ENCODE data around the gene IRAK1.
"Not testable (repeated sequence)": the region's sequence is repeated elsewhere in the genome, so short reads cannot be mapped to it uniquely, and the experiment has no call there.

Gene IRAK1

DNA sequence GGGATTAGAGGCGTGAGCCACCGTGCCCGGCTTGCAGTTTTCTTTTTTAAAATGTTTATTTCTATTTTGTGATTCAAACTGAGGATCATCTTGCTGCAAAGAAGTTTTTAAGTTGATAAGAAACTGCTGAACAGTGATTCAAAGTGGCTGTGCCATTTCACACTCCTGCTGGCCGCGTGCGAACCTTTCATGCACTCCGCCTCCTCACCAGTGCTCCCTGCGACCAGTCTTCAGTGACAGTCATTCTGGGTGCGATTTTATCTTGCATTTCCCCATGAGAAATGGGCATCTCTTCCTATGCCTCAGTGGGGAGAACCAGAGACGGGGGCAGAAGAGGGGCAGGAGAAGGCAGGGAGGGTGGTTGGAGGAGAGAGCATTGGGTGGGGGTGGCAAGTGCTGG lies 25.7 kb downstream of the IRAK1 start:
- no peak for DNase-seq

GRCh38 chrX:153993079-153993478 lies 26.6 kb downstream of the IRAK1 start:
- DNase-seq: peak; percentile 77

DNA sequence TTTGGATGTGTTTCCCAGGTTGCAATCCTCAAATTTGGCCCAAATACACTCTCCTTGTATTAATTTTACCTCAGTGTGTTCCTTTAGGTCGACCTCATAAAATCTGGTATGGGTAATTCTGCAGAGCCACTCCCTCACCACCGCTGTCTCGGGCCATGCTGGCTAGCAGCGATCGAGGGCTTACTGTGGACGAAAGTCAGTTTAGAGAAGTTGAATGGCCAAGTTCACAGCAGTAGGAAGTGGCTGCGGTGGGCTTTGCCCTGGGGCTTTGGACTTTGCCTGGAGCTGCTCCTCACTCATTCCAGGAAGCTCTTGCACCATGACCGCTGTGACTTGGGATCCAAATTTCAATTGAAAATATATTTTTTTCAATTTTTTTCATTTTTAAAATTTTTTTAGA lies 27.5 kb downstream of the IRAK1 start:
- no peak for DNase-seq

GRCh38 chrX:153991013-153991580 lies 28.6 kb downstream of the IRAK1 start:
- DNase-seq: no peak

DNA sequence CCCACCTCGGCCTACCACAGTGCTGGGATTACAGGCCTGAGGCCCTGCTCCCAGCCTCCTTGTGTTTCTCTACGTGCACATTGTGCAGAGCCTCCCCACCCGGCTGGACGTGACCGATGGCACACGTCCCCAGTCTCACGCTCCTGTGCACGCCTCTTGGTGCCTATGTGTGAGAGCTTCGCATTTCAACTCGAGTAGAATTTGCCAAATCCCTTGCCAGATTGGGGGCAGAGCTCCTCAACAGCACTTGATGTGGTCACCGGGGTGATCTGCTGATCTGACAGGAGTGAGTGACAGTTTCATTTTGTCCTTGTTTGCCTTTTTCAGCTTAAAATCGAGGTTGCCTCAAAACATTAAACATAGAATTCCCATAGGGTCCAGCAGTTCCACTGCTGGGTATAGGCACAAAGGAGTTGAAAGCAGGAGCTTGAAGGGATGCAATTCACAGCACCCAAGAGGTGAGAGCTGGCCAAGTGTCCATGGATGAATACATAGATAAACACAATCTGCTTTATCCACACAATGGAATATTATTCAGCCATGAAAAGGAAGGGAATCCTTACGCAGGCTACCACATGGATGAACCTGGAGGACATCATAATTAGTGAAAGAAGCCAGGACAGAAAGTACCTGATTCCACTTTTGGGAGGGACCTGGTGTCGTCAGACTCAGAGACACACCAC lies 29.6 kb downstream of the IRAK1 start:
- no peak for DNase-seq

- DNase-seq: no peak
Measured at GRCh38 chrX:153988493-153988892, 31.2 kb downstream of the IRAK1 start.

DNA sequence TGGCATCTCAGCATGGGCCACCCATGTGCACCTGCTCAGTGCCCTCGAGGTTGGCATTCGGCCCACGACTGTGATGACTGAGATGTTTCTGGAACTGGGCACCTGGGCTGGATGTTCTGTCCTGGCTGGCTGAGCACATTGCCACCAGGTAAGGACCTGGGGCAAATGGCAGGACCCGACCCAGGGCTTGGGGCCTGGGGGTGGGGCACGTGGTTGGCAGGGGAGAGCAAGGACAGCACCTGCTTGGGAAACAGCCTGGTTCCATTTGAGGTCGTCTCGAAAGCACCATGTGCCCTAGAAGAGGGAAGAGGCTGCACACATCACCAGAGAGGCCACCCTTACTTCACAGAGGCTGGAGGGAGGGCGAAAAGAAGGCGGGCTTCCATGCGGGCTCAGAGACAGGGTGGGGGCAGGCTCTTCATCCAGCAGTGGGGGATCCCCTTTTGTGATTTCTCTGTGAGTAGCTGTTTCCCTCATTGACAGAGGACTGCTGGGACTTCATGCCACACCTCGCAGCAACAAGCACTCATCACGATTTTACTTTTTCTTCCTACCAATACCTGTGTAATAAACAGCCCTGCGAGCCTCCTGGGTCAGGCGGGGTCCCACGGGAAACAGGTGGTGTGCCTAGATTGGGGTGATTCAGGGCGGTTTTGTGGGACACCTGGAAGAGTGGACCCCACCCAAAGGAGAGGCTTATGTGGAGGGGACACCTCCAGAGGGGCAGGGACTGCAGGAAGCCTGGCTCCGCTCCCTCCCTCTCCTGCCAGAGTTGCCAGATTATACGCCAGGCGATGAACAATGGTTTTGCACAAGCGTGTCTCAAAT lies 35.1 kb downstream of the IRAK1 start:
- DNase-seq: no peak

- no peak for DNase-seq
Measured at GRCh38 chrX:153983321-153983801, 36.3 kb downstream of the IRAK1 start.

GRCh38 chrX:153981771-153982533 lies 37.8 kb downstream of the IRAK1 start:
- no peak for DNase-seq

DNA sequence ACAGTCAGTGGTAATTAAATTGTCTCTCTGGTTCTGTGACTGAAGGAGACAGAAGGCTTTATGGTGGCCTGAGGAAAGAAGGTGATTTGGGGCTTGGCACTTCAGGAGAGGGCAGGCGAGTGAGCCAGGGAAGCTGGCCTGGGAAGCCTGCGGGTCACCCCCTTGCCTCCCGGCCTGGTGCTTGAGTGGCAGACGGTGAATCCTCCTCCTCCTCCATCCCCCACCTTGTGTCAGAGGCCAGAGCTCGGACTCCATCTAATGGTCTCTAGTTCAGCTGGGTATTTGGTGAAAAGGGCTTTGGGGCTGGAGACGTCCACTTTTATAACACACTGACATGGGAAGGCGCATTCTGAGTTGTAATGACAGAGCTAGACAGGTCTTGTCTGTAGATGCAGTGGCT lies 38.5 kb downstream of the IRAK1 start:
- DNase-seq: no peak

DNA sequence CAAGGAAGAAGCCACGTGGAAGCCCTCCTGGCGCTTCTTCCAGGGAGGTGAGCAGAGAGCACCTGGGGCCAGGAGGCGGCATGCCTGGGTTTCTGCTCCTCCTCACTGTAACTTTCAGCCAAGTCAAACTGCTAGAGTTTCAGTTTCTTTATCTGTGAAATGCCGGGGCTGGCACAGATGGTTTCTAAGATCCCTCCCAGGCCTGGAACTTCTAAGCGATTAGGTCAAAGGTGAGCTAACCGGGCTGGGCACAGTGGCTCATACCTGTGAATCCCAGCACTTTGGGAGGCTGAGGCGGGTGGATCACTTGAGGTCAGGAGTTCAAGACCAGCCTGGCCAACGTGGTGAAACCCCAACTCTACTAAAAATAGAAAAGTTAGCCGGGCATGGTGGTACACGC lies 39.3 kb downstream of the IRAK1 start:
- not testable (repeated sequence) for DNase-seq

- DNase-seq: no peak
Measured at GRCh38 chrX:153974726-153975286, 44.9 kb downstream of the IRAK1 start.

DNA sequence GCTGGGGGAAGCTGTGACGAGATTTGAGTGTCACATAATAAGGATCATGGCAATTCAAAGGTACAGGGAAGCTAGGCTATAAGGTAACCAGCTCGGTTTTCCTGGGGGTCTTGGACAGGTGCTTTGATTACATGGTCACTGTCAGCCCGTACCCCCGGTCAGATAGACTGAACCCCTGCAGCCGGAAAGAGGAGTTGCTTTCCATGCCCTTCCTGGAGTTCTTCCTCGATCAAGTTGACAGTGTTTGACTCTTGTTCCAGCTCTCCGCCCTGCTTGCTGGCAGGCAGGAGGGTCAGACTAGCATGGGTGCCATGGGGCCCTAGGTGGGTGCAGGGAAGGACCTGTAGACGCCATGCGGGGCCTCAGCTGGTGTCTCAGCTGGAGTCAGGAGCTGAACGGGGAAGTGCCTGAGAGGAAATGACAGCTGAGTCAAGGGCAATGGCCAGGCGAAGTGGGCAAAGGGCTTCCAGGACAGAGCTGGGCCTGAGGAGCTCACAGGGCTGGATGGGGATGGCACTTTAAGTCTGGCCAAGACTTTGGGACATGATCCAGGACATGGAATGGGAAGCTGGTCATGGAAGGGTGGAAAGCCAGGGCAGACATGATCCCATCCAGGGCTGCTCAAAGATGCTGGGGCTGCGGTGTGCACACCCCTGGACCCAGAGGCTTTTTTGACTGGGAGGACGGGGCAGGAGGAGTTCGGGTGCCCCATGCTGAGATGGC lies 45.5 kb downstream of the IRAK1 start:
- DNase-seq: no peak

DNA sequence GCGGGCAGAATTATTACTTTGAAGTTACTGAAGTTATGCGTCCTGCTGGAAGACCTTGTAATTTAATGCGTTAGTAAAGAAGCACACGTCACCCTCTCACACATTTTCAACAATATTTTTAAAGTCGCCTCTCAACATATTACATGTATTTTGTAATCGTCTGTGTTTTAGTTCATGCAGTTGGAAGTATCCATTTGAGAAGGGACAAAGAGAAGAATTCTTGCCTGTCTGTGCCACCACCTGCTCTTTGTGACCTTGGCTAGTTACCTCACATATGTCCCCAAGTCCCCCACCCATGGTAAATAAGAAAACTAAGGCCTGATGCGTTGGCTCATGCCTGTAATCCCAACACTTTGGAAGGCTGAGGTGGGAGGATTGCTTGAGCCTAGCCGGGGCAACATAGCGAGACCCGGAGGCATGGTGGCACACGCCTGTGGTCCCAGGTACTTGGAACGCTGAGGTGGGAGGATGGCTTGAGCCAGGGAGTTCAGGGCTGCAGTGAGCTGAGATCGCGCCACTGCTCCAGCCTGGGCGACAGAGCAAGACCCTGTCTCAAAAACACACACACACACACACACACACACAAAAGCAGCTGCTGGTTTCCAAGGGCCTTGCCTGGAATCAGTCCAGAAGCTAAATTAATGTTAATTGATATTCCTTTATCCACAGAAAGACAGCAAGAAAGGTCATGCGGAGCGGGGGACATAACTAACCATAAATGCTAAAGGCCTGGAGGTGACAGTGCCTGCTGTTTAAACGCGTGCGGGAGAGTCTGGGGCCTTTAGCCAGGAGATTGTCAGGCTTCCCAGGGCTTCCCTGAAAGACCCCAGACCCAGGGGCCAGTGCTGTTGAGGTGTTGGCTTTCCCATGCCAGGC lies 46.3 kb downstream of the IRAK1 start:
- DNase-seq: no peak

DNA sequence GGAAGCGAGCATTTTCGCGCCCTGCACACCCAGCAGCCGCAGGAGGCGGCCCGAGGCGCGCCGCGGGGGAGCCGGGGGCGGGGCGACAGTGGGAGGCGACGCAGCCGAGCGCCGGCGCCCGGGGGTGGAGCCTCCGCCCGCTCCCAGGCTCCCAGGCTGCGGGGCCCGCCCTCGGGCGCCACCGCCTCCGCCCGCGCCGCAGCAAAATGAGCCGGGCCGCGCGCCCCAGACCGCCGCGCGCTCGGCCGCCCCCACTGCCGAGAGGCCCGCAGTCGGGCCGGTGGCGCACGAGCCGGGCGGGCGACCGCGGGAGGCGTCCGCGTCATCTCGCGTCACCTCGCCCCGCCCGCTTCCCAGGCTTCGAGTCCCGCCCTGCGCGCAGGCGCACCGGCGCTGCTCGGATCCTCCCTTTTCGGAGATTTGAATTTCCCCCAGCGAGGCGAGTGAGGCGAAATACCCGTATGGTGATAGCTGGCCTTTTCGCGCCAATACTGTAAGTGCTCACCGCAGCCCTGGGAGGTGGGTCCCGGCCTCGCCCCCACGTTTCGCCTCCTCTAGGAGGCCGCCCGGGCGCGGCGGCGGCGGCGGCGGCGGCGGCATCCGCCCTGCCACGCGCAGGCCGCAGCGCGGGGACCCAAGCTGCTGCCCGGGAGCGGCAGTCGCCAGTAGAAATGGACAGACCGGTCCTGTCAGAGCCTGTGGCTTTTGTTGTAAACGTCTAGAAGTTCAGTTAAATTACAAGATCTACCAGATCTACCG lies 47.2 kb downstream of the IRAK1 start, which contains the start of gene TMEM187:
TSS of gene TMEM187 (plus strand) at position 387 of the 759 bp plus-strand sequence. CDS start 9,309 bp downstream, outside the sequence.
- peak; percentile 84 for DNase-seq

DNA sequence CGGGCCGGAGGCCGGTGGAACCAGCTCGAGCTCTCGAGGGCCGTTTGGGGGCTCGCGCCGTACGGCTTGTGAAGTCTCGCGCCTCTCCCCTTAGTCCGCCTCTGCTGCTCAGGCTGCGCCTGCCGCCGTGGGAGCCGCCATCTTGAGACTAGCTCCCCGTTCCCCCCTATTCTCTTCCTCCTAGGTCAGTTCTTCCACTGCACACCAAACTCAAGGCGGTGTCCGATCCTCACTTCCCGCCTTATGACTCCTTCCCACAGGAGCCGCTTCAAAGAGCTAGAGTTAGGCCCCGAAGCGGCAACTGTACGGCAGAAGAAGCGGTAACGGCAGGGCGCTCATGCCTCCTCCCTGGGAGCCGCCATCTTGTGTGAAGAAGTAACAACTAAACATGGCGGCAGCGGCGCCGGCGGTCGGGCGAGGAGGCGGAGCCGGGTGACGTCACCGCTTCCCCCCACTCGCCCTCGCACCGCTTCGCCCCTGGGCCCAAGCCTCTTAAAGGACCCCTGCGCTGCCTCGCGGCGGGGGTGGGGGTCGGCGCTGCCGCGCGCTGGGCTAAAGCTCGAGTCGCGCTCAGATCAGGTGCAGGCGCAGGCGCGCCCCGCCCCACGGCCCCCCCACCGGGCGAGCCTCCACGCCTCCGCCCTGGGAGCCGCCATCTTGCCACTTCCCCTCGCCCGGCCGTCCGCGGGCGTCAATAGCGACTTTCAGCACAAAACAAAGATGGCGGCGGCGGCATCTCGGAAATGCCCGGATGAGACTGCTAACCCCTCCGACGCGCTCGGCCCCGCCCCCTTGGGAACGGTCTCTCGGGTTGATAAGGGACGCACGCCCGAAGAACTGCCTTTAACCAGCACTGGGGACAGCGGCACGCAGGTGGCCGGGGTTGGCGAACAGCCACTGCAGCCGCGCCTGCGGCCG lies 48.0 kb downstream of the IRAK1 start, which contains the start of gene HCFC1:
TSS of gene HCFC1 (minus strand) at position 369 of the 918 bp plus-strand sequence. CDS start 978 bp downstream, outside the sequence.
- DNase-seq: peak; percentile 80

DNA sequence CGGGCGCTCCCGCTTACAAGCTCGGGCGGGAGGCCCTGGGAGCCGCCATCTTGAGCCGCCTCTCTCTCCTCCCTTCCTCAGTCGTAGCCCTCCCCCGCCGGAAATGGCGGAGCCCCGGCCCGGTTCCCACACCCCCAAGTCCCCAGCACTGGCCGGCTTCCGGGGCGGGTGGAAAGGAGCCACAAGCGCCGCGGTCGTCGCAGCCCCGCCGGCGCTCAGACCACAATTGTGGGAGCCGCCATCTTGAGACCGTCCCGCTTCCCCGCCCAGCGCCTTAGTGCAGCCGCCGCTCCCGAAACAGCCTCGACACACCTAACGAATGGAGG lies 48.6 kb downstream of the IRAK1 start:
- peak; percentile 70 for DNase-seq

- DNase-seq: peak; percentile 28
Measured at GRCh38 chrX:153970357-153971123, 49.2 kb downstream of the IRAK1 start.
